Stimulated activated memory B cell treated with anti-CD40 and anti-IgM and Interleukin-4, amounts not matched to agents 10 μg/mL and 1 μg/mL and 100 μg/mL, for 72 hours (primary cell): Measurements from ENCODE around the gene PITX1.

Experiments used
- ATAC-seq: fragments of 150-1000 bp; cut with Tn5 transposase; 2 replicates; pipeline ENCODE4 v1.10.0; 2021
- H3K27ac Mint-ChIP-seq: one replicate; pipeline ENCODE4 v1.8.0; 2022; ENCODE audit warnings: mild to moderate bottlenecking, mixed read lengths
- H3K27me3 Mint-ChIP-seq: one replicate; pipeline ENCODE4 v1.8.0; 2022; ENCODE audit warnings: mixed read lengths
- H3K36me3 Mint-ChIP-seq: one replicate; pipeline ENCODE4 v1.8.0; 2022; ENCODE audit warnings: mixed read lengths
- H3K4me1 Mint-ChIP-seq: one replicate; pipeline ENCODE4 v1.8.0; 2022; ENCODE audit warnings: mixed read lengths
- H3K4me3 Mint-ChIP-seq: one replicate; pipeline ENCODE4 v1.8.0; 2022; ENCODE audit warnings: mild to moderate bottlenecking, moderate library complexity, mixed read lengths
- H3K9me3 Mint-ChIP-seq: one replicate; pipeline ENCODE4 v1.8.0; 2022; ENCODE audit warnings: mixed read lengths

Gene PITX1

GRCh38 chr5:135053989-135054388, 20.0 kb upstream of the PITX1 start:
- peak overlapping the region; percentile 26 for H3K27ac Mint-ChIP-seq
- no peak overlapping the region for H3K4me3 Mint-ChIP-seq
- H3K4me1 Mint-ChIP-seq: peaks cover 55% of the 10 kb centered on the region
- peaks cover 6% of the 10 kb centered on the region for H3K36me3 Mint-ChIP-seq
- no peak for ATAC-seq
- H3K9me3 Mint-ChIP-seq: no peaks in the 10 kb centered on the region
- H3K27me3 Mint-ChIP-seq: peaks cover 50% of the 10 kb centered on the region

GRCh38 chr5:135053278-135053677, 19.2 kb upstream of the PITX1 start:
- Mint-ChIP-seq H3K36me3 (peaks cover 6% of the 10 kb centered on the region), H3K27me3 (peaks cover 50% of the 10 kb centered on the region), H3K4me3 (peak overlapping the region; percentile 21), H3K9me3 (no peaks in the 10 kb centered on the region), H3K4me1 (peaks cover 60% of the 10 kb centered on the region), H3K27ac (peak overlapping the region; percentile 26)
- peak; percentile 94 for ATAC-seq

- H3K4me1 Mint-ChIP-seq: peaks cover 60% of the 10 kb centered on the region
- ATAC-seq: no peak
- H3K27ac Mint-ChIP-seq: peak overlapping the region; percentile 26
- H3K36me3 Mint-ChIP-seq: peaks cover 6% of the 10 kb centered on the region
- H3K9me3 Mint-ChIP-seq: no peaks in the 10 kb centered on the region
- H3K4me3 Mint-ChIP-seq: peak overlapping the region; percentile 21
- peaks cover 54% of the 10 kb centered on the region for H3K27me3 Mint-ChIP-seq
Measured at GRCh38 chr5:135052511-135053145, 18.6 kb upstream of the PITX1 start.

- H3K27me3 Mint-ChIP-seq: peaks cover 62% of the 10 kb centered on the region
- peaks cover 6% of the 10 kb centered on the region for H3K36me3 Mint-ChIP-seq
- peaks cover 60% of the 10 kb centered on the region for H3K4me1 Mint-ChIP-seq
- no peak overlapping the region for H3K27ac Mint-ChIP-seq
- no peak overlapping the region for H3K4me3 Mint-ChIP-seq
- no peaks in the 10 kb centered on the region for H3K9me3 Mint-ChIP-seq
- ATAC-seq: no peak
Measured at GRCh38 chr5:135051872-135052271, 17.8 kb upstream of the PITX1 start.

GRCh38 chr5:135051399-135051798, 17.4 kb upstream of the PITX1 start:
- peaks cover 67% of the 10 kb centered on the region for H3K27me3 Mint-ChIP-seq
- peak overlapping the region; percentile 6 for H3K27ac Mint-ChIP-seq
- H3K9me3 Mint-ChIP-seq: no peaks in the 10 kb centered on the region
- ATAC-seq: no peak
- no peak overlapping the region for H3K4me3 Mint-ChIP-seq
- H3K36me3 Mint-ChIP-seq: peaks cover 6% of the 10 kb centered on the region
- peaks cover 60% of the 10 kb centered on the region for H3K4me1 Mint-ChIP-seq

- ATAC-seq: no peak
- H3K27me3 Mint-ChIP-seq: peaks cover 74% of the 10 kb centered on the region
Measured at GRCh38 chr5:135050244-135050767, 16.3 kb upstream of the PITX1 start.

GRCh38 chr5:135048930-135049329, 14.9 kb upstream of the PITX1 start:
- Mint-ChIP-seq H3K27ac (no peak overlapping the region), H3K4me1 (peaks cover 59% of the 10 kb centered on the region), H3K27me3 (peaks cover 88% of the 10 kb centered on the region), H3K36me3 (peaks cover 6% of the 10 kb centered on the region), H3K4me3 (no peak overlapping the region), H3K9me3 (no peaks in the 10 kb centered on the region)
- no peak for ATAC-seq

More at GRCh38 chr5:135050244-135050767, 16.3 kb upstream of the PITX1 start:
- peaks cover 6% of the 10 kb centered on the region for H3K36me3 Mint-ChIP-seq
- H3K4me3 Mint-ChIP-seq: peak overlapping the region; percentile 29
- H3K9me3 Mint-ChIP-seq: no peaks in the 10 kb centered on the region
- H3K4me1 Mint-ChIP-seq: peaks cover 64% of the 10 kb centered on the region
- H3K27ac Mint-ChIP-seq: no peak overlapping the region

GRCh38 chr5:135048286-135048685, 14.3 kb upstream of the PITX1 start:
- ATAC-seq: no peak
- H3K4me3 Mint-ChIP-seq: no peak overlapping the region
- H3K9me3 Mint-ChIP-seq: no peaks in the 10 kb centered on the region
- no peak overlapping the region for H3K27ac Mint-ChIP-seq
- peaks cover 53% of the 10 kb centered on the region for H3K4me1 Mint-ChIP-seq
- H3K27me3 Mint-ChIP-seq: peaks cover 94% of the 10 kb centered on the region
- peaks cover 6% of the 10 kb centered on the region for H3K36me3 Mint-ChIP-seq

- peaks cover 43% of the 10 kb centered on the region for H3K4me1 Mint-ChIP-seq
- no peak for ATAC-seq
Measured at GRCh38 chr5:135047347-135047695, 13.3 kb upstream of the PITX1 start.

GRCh38 chr5:135046661-135047346, 12.8 kb upstream of the PITX1 start:
- Mint-ChIP-seq H3K9me3 (no peaks in the 10 kb centered on the region), H3K27me3 (peaks cover 96% of the 10 kb centered on the region), H3K36me3 (peaks cover 6% of the 10 kb centered on the region), H3K4me3 (no peak overlapping the region), H3K27ac (no peak overlapping the region), H3K4me1 (peaks cover 38% of the 10 kb centered on the region)
- ATAC-seq: no peak

More at GRCh38 chr5:135047347-135047695, 13.3 kb upstream of the PITX1 start:
- no peak overlapping the region for H3K4me3 Mint-ChIP-seq
- no peaks in the 10 kb centered on the region for H3K9me3 Mint-ChIP-seq
- no peak overlapping the region for H3K27ac Mint-ChIP-seq
- H3K36me3 Mint-ChIP-seq: peaks cover 6% of the 10 kb centered on the region
- H3K27me3 Mint-ChIP-seq: peaks cover 96% of the 10 kb centered on the region

GRCh38 chr5:135045488-135045887, 11.5 kb upstream of the PITX1 start:
- H3K36me3 Mint-ChIP-seq: no peaks in the 10 kb centered on the region
- H3K27ac Mint-ChIP-seq: no peak overlapping the region
- peaks cover 96% of the 10 kb centered on the region for H3K27me3 Mint-ChIP-seq
- H3K4me1 Mint-ChIP-seq: peaks cover 33% of the 10 kb centered on the region
- H3K4me3 Mint-ChIP-seq: no peak overlapping the region
- no peaks in the 10 kb centered on the region for H3K9me3 Mint-ChIP-seq
- no peak for ATAC-seq

- Mint-ChIP-seq H3K4me1 (peaks cover 23% of the 10 kb centered on the region), H3K27ac (no peak overlapping the region), H3K27me3 (peaks cover 89% of the 10 kb centered on the region), H3K4me3 (no peak overlapping the region), H3K9me3 (no peaks in the 10 kb centered on the region), H3K36me3 (no peaks in the 10 kb centered on the region)
- no peak for ATAC-seq
Measured at GRCh38 chr5:135042595-135042994, 8.6 kb upstream of the PITX1 start.

- Mint-ChIP-seq H3K9me3 (no peaks in the 10 kb centered on the region), H3K27me3 (peaks cover 89% of the 10 kb centered on the region), H3K4me1 (peaks cover 23% of the 10 kb centered on the region), H3K4me3 (no peak overlapping the region), H3K36me3 (no peaks in the 10 kb centered on the region), H3K27ac (no peak overlapping the region)
- ATAC-seq: no peak
Measured at GRCh38 chr5:135041726-135042125, 7.7 kb upstream of the PITX1 start.

GRCh38 chr5:135041145-135041587, 7.1 kb upstream of the PITX1 start:
- H3K27me3 Mint-ChIP-seq: peaks cover 89% of the 10 kb centered on the region
- ATAC-seq: no peak
- H3K4me1 Mint-ChIP-seq: peaks cover 23% of the 10 kb centered on the region
- no peaks in the 10 kb centered on the region for H3K9me3 Mint-ChIP-seq
- no peak overlapping the region for H3K27ac Mint-ChIP-seq
- H3K36me3 Mint-ChIP-seq: no peaks in the 10 kb centered on the region
- H3K4me3 Mint-ChIP-seq: no peak overlapping the region

- Mint-ChIP-seq H3K27ac (no peak overlapping the region), H3K27me3 (peaks cover 92% of the 10 kb centered on the region), H3K4me3 (peak overlapping the region; percentile 31), H3K36me3 (no peaks in the 10 kb centered on the region), H3K4me1 (peaks cover 20% of the 10 kb centered on the region), H3K9me3 (no peaks in the 10 kb centered on the region)
- no peak for ATAC-seq
Measured at GRCh38 chr5:135040333-135041144, 6.5 kb upstream of the PITX1 start.
